HG02642 (cell line): ENCODE data around the gene CFAP251.
"Not testable (repeated sequence)": the region's sequence is repeated elsewhere in the genome, so short reads cannot be mapped to it uniquely, and the experiment has no call there.

Experiments
- ATAC-seq: cut with Tn5 transposase; IDR thresholded peaks from one replicate; pipeline ENCODE4 v1.9.1; 2021; ENCODE audit warnings: mild to moderate bottlenecking; ENCODE audit not compliant: unreplicated experiment, poor library complexity

The CFAP251 gene

GRCh38 chr12:122021822-122022392 is 103.5 kb downstream of the CFAP251 start, which contains the start of gene BCL7A:
TSS of gene BCL7A (plus strand) at chr12:122021884. CDS start at chr12:122022092, 208 bp downstream.
- no peak for ATAC-seq

DNA sequence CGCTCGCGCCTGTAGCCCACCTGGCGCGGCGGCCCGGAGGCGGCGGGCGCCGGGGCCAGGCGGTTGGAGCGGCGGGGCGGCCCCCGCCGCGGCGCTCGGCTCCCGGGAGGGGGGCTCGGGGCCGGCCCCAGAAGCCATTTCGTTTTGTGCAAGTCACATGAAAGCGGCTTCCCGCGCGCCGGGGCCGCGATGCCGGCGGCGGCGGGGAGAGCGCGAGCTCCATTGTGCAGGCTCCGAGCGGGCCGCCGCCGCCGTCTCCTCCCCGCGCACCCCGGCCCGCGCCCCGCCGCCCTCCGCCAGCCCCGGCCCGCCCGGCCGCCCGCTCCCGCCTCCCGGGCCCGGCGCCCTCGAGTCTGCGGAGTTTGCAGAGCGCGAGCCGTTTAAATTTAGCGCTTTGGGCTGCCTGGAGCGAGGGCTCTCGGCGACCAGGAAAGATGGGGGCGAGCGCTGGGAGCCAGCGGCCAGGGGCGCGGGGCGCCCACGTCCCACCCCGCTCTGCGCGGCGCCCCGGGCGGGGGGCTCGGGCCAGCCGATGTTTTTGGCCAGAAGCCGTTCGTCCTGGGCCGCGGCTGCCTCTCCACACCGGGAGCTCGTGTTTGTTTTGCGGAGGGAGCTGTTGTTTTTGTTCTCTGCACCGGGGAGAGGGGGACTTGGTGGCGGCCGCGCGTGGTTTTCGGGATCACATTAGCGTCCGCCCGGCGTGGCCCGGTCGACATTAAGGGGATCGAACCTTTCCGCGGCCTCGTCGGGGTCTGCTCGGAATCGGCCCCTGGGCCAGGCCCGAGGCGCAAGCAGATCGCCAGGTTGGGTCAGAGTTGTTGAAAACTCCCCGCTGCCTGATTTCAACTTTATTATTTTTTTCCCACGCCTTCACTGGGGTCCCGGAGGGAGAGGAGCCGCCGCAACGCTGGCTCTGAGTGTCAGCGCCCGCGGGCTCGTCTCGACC is 104.3 kb downstream of the CFAP251 start:
- ATAC-seq, result no peak

DNA sequence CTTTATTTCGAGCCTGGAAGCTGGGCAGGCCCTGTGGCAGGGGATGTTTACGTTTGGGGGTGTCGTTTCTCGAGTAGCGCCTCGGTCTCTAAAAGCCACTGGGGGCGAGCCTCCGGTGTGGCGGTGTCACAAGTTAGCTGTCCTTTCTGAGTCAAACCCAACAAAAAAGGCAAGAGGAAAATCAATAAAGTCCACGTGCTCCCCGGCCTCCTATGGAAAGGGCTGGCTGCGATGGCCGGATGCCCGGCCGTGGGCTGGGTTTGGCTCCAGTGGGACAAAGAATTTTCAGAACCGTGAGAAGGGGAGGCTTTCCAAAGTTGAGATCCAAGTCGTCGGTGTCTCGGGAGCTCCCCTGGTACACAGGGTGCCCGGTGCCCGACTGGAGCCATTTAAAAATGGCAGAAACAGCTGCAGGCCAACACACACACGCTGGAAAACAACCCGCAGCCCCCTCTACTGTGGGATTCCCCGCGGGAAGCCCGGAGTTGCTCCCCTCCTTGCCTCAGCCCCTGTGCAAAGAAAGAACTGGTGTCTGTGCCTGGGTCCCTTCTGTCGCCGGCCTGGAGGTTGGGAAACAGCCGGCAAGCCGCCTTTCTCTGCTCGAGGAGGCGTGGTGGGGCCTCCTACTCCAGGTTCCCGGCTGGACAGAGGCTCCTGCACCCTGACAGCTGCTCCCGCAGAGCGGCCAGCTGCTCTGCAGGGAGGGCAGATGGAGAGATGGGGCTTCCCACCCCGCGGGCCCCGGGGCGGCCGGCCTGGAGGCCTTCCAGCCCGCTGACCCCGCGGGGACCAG is 105.1 kb downstream of the CFAP251 start:
- no peak for ATAC-seq

DNA sequence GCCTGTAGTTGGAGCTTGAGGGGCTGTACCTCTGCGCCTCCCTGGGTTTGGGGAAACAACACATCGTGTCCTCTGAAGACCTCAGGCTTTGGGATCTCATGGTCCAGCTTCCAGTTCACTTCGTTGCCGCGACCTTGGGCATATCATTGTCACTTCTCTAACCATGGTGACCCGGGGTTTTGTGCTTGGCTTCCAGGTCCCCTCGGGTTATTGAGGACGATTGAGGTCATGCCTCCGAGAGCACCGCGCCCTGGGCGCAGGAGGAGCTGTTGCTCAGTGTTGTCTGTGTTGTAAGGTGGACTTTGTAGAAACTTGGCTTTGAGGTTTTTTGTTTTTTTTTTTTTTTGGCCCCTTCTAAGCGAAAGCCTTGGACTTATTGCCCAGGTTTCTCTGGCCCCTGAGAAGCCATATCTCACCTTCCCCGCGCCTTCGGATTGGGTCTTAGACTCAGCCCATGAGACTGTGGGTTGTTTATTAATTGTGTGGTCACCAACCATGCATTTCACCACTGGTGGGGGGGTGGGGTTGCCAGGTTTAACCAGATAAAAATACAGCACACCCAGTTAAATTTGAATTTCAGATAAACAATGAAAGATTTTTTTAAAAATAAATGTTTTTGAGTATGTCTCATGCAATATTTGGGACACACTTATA is 105.9 kb downstream of the CFAP251 start:
- ATAC-seq, result no peak

GRCh38 chr12:122026706-122027333 is 108.4 kb downstream of the CFAP251 start:
- no peak for ATAC-seq

- ATAC-seq, result no peak
These were observed 109.9 kb downstream of the CFAP251 start for GRCh38 chr12:122028165-122028904.

DNA sequence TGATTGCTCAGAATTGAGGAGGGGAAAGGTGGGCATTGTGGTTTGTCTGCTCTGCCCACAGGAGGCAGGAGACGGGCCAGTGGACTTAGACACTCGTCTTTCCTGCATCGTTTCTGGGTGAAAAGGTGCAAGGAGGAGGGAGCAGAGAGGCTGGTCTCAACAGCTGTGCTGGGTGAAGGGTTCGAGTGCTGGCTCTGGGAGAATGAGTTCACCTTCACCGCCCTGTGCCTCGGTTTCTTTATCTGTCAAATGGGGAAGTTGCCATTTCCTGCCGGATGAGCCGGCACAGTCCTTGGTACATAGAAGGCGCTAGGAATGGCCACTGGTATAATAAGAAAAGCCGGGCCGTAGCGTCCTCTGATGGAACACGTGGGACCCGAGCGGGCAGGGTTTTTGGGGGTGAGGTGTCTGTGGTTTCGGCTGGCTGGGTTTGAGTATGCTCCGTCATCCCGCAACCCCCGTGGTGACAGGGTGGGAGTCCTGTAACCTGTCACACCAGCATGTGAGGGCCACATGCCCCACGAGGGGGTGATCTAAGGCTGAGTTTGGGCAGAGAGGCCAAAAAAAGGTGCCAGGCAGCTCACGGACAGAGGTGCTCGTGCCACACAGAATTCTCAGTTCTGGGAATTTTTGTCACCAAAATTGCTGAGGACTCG is 110.6 kb downstream of the CFAP251 start:
- peak; percentile 51 for ATAC-seq

DNA sequence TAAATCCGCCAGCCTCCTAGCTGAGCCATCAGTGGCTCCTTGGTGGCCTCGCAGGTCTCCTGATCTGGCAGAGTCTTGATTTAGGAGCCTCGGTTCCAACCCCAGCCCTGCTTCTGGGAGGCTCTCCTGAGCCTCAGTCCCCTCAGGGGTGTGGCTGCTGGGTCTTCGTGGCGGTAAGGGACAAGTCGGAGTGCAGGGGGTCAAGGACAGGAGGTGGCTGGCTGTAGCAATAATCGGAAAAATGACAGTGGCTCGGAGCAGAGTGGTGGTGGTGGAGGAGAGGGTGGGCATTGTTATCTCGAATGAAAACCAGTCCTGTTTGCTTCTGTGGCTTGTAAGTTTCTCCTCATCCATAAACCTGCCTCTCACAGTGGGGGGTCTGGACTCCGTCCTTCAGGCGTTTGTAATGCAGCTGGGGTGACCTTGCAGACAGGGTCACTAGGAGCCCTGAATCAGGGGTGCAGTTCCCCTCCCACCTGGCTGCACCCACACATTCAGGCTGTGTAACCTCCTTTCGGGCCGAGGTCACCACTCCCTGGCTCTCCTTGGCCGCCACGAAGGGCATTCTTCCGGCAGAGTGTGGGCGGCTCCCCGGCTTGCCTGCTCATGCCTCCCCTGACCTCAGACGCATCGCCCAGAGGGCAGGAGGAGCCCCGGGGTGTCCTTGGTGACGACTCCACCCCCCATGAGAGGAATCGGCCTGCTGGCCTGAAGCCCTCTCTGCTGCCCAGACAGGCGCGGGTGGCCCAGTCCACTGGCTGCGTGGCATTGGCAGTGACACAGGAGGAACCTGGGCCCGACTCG is 111.4 kb downstream of the CFAP251 start:
- no peak for ATAC-seq

DNA sequence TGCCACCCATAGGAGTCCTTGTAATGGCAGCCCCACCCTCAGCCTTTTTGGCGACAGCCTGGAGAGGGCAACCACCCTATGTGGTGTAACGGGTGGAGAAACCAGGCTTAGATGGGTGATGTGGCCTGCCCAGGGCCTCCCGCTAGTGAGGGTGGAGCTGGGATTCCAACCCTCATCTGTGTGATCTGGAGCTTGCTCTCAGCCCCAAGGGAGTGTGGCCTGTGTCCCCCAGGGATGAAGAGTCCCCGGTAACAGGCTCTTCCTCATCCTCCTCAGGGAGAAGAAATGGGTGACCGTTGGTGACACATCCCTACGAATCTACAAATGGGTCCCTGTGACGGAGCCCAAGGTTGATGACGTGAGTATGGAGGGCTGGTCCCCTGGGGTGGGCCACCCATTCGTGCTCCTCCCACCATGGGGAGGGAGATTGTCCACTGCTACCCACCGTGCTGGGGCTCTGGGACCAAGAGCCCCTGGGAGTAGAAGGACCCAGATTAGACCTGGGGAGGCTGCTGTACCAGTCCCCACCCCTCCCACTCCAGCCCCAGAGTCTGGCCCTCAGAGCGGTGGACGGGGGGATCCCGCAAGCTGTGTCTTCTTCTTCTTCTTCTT is 112.1 kb downstream of the CFAP251 start:
- no peak for ATAC-seq

DNA sequence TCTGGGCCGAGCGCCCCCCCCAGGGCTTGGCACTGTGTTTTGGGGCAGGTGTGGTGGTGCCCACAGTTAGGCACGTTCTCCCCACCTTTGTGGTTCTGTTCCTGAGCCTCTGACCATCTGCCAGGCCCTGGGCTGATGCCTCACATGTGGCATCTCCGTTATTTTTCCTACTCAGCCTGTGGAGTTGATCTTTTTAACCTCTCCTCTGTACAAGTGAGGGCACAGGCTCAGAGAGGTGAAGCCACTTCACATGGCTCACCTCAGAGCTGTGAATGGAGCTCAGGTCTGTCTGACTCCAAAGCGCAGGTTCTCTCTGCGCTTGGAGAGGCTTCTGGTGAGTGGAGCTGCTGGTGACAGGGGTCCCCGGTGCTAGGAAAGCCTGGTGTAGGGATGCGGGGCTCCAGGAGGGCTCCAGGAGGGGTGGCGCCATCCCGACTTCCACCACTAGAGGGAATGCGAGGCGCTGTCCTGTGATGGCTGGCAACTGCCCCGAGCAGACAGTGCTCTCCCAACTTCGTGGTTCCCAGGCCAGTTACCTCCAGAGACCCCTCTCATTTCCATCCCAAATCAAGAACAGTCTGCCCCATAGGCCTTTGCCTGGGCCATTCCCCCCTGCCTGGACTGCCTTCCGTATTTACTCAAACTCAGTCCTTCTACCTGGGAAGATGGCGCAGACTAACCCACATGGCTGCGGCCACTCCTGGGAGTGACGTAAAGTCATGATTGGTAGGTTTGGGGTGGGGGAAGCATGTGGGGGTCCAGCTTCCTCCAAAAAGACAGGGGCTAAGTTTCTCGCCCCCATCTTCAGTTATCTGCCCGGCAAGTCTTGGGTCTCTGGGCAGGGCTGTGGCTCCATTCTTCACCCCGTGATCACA is 113.2 kb downstream of the CFAP251 start:
- no peak for ATAC-seq

- no peak for ATAC-seq
These were observed 114.2 kb downstream of the CFAP251 start for GRCh38 chr12:122032580-122032979.

- ATAC-seq, result no peak
These were observed 116.9 kb downstream of the CFAP251 start for GRCh38 chr12:122035292-122035691.

DNA sequence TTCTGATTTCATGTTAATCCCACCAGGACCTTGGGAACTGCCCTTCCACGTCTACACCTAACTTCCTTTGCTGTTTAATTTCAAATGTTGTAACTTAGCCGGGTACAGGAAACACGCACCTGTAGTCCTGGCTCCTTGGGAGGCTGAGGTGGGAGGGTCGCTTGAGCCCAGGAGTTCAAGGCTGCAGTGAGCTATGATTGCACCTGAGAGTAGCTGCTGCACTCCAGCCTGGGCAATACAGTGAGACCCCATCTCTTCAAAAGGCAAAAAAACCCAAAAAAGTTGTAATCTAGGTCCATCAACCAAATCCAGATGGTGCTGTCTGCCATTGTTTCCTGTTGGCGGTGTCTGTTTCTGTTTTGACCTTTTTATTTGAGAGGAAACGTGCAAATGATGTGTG is 117.8 kb downstream of the CFAP251 start:
- no peak for ATAC-seq

DNA sequence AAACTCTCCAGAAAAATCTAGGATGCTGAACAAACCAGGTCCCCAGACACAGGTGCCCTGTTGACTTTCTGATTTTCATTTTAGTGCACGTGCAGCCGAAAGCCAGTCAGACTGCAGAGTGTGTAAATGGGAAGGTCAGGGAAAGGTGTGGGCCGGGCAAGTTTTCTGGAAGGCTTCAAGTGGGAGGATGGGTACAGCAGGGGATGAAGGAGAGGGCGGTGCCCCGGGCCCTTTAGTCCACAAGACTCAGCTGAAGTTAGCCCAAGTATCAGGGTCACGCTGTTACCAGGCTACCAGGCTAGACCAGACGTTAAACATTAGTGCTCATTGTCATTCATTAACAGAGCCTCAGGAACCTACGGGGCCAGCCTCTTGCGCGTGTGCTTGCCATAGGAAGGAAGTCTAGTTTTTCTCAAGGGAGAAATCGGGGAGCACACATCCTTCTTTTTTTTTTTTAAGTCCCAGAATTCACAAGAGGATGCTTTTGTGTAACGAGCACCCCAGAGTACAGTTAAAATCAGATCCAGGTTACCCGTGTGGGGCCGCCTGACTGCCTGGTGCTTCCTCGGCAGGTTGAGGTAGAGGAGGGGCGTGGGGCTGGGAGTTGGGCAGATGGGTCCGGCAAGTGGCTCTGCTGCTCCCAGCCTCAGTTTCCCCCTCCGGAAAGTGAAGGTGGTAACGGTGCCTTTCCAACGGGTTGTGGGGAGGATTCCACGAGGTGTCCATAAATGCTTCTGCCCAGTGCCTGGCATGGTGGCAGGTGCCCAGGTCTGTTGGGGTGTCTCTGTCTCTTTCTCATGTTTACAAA is 122.4 kb downstream of the CFAP251 start:
- ATAC-seq, result no peak

DNA sequence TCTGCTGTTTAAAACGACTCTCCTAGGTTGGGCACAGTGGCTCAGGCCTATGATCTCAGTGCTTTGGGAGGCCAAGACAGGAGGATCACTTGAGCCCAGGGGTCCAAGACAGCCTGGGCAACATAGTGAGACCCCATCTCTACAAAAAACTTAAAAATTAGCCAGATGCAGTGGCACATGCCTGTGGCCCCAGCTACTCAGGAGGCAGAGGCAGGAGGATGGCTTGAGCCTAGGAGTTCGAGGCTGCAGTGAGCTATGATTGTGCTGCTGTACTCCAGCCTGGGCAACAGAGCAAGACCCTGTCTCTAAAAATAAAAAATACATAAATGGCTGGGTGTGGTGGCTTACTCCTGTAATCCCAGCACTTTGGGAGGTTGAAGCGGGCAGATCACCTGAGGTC is 123.1 kb downstream of the CFAP251 start:
- not testable (repeated sequence) for ATAC-seq

DNA sequence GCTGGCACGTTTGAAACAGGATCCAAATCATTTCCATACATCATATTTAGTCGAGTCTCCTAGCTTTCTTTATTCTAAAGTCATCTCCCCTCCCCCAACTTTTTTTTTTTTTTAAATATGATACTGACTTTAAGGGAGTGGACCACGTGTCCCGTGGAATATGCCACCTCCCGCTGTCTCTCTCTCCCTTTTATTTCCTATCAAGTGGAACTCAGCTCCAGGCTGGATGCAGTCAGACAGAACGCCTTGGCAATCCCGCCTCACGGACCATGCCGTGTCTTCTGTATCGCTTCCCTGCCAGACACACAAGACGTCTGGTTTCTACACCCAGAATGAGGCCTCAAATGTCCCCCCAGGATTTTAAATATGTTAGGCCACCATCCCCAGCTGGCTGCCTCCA is 124.5 kb downstream of the CFAP251 start:
- ATAC-seq, result no peak
